Fibroblast of villous mesenchyme (primary cell): Measurements from ENCODE around the gene AMBP. TPM values are rescaled to one million over a fixed set of nuclear protein-coding genes. Genes with fewer than 3 reads are reported as not detected.

Experiments
- DNase-seq: peaks from one replicate; pipeline ENCODE4 v3.0.0-alpha.2; 2010; ENCODE audit warnings: low read depth
- H3K4me3 ChIP-seq: 2 replicates; pipeline ENCODE4 v1.5.1; 2011; ENCODE audit warnings: low read depth, mild to moderate bottlenecking, low read length
- total RNA-seq: library from RNA; depleted of rRNA; stranded (reverse); fragments of >200 nt; gene quantifications from 2 replicates; pipeline ENCODE4 v1.2.3, GENCODE V29; 2012
- TF ChIP-seq, protein P1 (sequence below): IDR thresholded peaks from 2 replicates; pipeline ENCODE4 v1.5.1; 2012; ENCODE audit warnings: low read depth, mild to moderate bottlenecking, low read length; ENCODE audit not compliant: insufficient read depth

Gene AMBP
- total RNA-seq, 1 donor: not detected

- no peak overlapping the region for H3K4me3 ChIP-seq
- DNase-seq: no peak
- TF ChIP-seq, protein P1, sequence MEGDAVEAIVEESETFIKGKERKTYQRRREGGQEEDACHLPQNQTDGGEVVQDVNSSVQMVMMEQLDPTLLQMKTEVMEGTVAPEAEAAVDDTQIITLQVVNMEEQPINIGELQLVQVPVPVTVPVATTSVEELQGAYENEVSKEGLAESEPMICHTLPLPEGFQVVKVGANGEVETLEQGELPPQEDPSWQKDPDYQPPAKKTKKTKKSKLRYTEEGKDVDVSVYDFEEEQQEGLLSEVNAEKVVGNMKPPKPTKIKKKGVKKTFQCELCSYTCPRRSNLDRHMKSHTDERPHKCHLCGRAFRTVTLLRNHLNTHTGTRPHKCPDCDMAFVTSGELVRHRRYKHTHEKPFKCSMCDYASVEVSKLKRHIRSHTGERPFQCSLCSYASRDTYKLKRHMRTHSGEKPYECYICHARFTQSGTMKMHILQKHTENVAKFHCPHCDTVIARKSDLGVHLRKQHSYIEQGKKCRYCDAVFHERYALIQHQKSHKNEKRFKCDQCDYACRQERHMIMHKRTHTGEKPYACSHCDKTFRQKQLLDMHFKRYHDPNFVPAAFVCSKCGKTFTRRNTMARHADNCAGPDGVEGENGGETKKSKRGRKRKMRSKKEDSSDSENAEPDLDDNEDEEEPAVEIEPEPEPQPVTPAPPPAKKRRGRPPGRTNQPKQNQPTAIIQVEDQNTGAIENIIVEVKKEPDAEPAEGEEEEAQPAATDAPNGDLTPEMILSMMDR: no peak
Measured at GRCh38 chr9:114017741-114018715, 60.1 kb downstream of the AMBP start.

GRCh38 chr9:114016629-114017423, 61.3 kb downstream of the AMBP start:
- TF ChIP-seq, protein P1: no peak
- DNase-seq: no peak
- no peak overlapping the region for H3K4me3 ChIP-seq

GRCh38 chr9:114016101-114016500, 62.0 kb downstream of the AMBP start:
- no peak for DNase-seq
- H3K4me3 ChIP-seq: no peak overlapping the region
- TF ChIP-seq, protein P1: no peak

DNA sequence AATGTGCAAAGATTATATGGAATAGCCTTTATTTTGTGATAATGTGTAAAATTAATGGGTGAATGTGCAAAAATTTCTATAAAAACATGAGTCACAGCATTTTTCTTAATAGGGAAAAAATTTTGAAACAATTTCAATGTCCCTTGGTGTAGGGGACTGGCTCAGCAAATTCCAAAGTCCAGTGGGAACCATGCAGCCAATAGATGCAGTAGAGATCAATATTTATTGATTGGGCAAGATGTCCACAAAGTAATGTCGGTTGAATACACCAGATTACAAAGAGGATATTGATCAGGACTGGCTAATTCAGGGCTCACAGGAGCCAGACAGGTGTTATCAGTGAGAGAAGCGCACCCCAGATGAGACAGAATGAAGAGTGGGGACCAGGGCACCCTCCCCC, 62.5 kb downstream of the AMBP start:
- TF ChIP-seq, protein P1: no peak
- H3K4me3 ChIP-seq: no peak overlapping the region
- DNase-seq: no peak

GRCh38 chr9:114014044-114014443, 64.1 kb downstream of the AMBP start:
- no peak for DNase-seq
- TF ChIP-seq, protein P1: no peak
- H3K4me3 ChIP-seq: no peak overlapping the region

GRCh38 chr9:114012126-114012525, 66.0 kb downstream of the AMBP start:
- TF ChIP-seq, protein P1: no peak

More at GRCh38 chr9:114012126-114012525, 66.0 kb downstream of the AMBP start:
- DNase-seq: no peak
- no peak overlapping the region for H3K4me3 ChIP-seq
